ENCODE data around the gene SEC24A. TPM values are rescaled to one million over a fixed set of nuclear protein-coding genes. Genes with fewer than 3 reads are reported as not detected.
A peak's percentile ranks its signal among the peaks of the same experiment; 100 is the strongest.

The SEC24A gene
- total RNA-seq, 1 experiment from 2014 or later, result 30.4 TPM

GRCh38 chr5:134758176-134758503 lies 109.6 kb downstream of the SEC24A start:
- Histone ChIP-seq H2BK5ac (ENCODE audit: insufficient read length, low read length) (no peak overlapping the region), H4K91ac (ENCODE audit: insufficient read length, low read depth, low read length) (no peak overlapping the region), H4K20me1 (ENCODE audit: control insufficient read depth, insufficient read depth, insufficient read length) (no peaks in the 10 kb centered on the region), H2BK12ac (ENCODE audit: insufficient read length, low read depth, low read length) (no peak overlapping the region), H3K9ac (ENCODE audit: extremely low read depth, insufficient read length, low read length) (peak overlapping the region; percentile 78), H4K8ac (replicated peaks; ENCODE audit: insufficient read length, low read depth, low read length) (no peak overlapping the region), H3K23ac (ENCODE audit: insufficient read length, low read depth, low read length) (no peak overlapping the region), H3K79me2 (ENCODE audit: insufficient read depth, low read length) (peaks cover 31% of the 10 kb centered on the region), H3K18ac (ENCODE audit: insufficient read length, low read depth, low read length) (peak overlapping the region; percentile 85), H2BK120ac (ENCODE audit: low read depth, low read length, poor library complexity, severe bottlenecking) (no peak overlapping the region), H3K4me2 (ENCODE audit: insufficient read depth, insufficient read length, low read length) (peak overlapping the region; percentile 50), H2BK20ac (ENCODE audit: low read depth, low read length, poor library complexity, severe bottlenecking) (no peak overlapping the region), H3K56ac (ENCODE audit: insufficient read length, low read depth, low read length) (no peak overlapping the region), H3K9me3 (ENCODE audit: control insufficient read depth, low read depth, low read length) (no peaks in the 10 kb centered on the region), H3K14ac (ENCODE audit: insufficient read depth, low read length) (peak overlapping the region; percentile 74; the same call in 1 of the 2 replicates), H3K79me1 (ENCODE audit: insufficient read depth, low read depth, low read length, poor library complexity, severe bottlenecking) (no peaks in the 10 kb centered on the region), H3K27ac (ENCODE audit: insufficient read length, low read depth, low read length) (no peak overlapping the region), H3T11ph (ENCODE audit: low read length) (no peak overlapping the region), H3K23me2 (ENCODE audit: insufficient read length, low read depth, low read length, poor library complexity, severe bottlenecking) (peaks cover 4% of the 10 kb centered on the region), H3K4ac (ENCODE audit: low read depth, low read length) (no peak overlapping the region), H2AK5ac (ENCODE audit: insufficient read length, low read length) (no peak overlapping the region), H4K5ac (ENCODE audit: insufficient read length, low read depth, low read length) (no peak overlapping the region), H2BK15ac (ENCODE audit: low read depth, low read length) (no peak overlapping the region), H3K4me1 (ENCODE audit: insufficient read depth, low read length) (peaks cover 4% of the 10 kb centered on the region; the same call in 1 of the 2 replicates), H2AFZ (ENCODE audit: low read length) (peak overlapping the region; percentile 67), H3K27me3 (ENCODE audit: insufficient read depth, low read length) (no peaks in the 10 kb centered on the region)
- DNase-seq, result no peak
- Mint-ChIP-seq H3K9me3 (no peaks in the 10 kb centered on the region), H3K4me1 (peaks cover 23 to 29% of the 10 kb centered on the region in 2 experiments), H3K36me3 (ENCODE audit: insufficient read depth in 1 of 3, low read depth in 3 of 3) (peaks cover 2 to 10% (median 2%) of the 10 kb centered on the region in 3 experiments; a peak in 6 of 7 replicates), H3K4me3 (peak overlapping the region; percentile 99 to 100), H3K27me3 (ENCODE audit: low read depth) (peaks cover 5% of the 10 kb centered on the region), H3K27ac (peak overlapping the region; percentile 26 to 69 (median 60); a peak in 6 of 7 replicates)
- TF ChIP-seq CTCF (conservative IDR thresholded peaks at IDR 0.05), result no peak
- WGBS (ENCODE audit: extremely low coverage, insufficient read length, low lambda C conversion rate), result no CpG with 5 or more reads among the region's 9 CpGs
